ENCODE measurements around the gene XPO5. TPM values are rescaled to one million over a fixed set of nuclear protein-coding genes. Genes with fewer than 3 reads are reported as not detected.

The XPO5 gene
- total RNA-seq, 1 donor from 2014 or later: 35.0 TPM

- H3K27me3 Mint-ChIP-seq (ENCODE audit: unreplicated experiment): no peaks in the 10 kb centered on the region
- TF ChIP-seq CTCF (IDR thresholded peaks at IDR 0.05): no peak
- no peak for DNase-seq (ENCODE audit: extremely low spot score, unreplicated experiment)
- peak overlapping the region; percentile 42 for H3K27ac Mint-ChIP-seq (ENCODE audit: unreplicated experiment)
- no peaks in the 10 kb centered on the region for H3K9me3 Mint-ChIP-seq (ENCODE audit: unreplicated experiment)
- peaks cover 42% of the 10 kb centered on the region for H3K4me1 Mint-ChIP-seq (ENCODE audit: unreplicated experiment)
- no peak overlapping the region for H3K4me3 Mint-ChIP-seq (ENCODE audit: unreplicated experiment)
- peaks cover 2% of the 10 kb centered on the region for H3K36me3 Mint-ChIP-seq (ENCODE audit: unreplicated experiment)
Observed at GRCh38 chr6:43489277-43490072, 86.4 kb downstream of the XPO5 start.

- peaks cover 2% of the 10 kb centered on the region for H3K36me3 Mint-ChIP-seq (ENCODE audit: unreplicated experiment)
- H3K4me3 Mint-ChIP-seq (ENCODE audit: unreplicated experiment): no peak overlapping the region
- DNase-seq (ENCODE audit: extremely low spot score, unreplicated experiment): no peak
- no peak for TF ChIP-seq CTCF (IDR thresholded peaks at IDR 0.05)
- H3K27ac Mint-ChIP-seq (ENCODE audit: unreplicated experiment): peak overlapping the region; percentile 42
- peaks cover 42% of the 10 kb centered on the region for H3K4me1 Mint-ChIP-seq (ENCODE audit: unreplicated experiment)
- no peaks in the 10 kb centered on the region for H3K27me3 Mint-ChIP-seq (ENCODE audit: unreplicated experiment)
- no peaks in the 10 kb centered on the region for H3K9me3 Mint-ChIP-seq (ENCODE audit: unreplicated experiment)
Observed at GRCh38 chr6:43488667-43489276, 87.1 kb downstream of the XPO5 start.

GRCh38 chr6:43481591-43482236 lies 94.1 kb downstream of the XPO5 start:
- Mint-ChIP-seq H3K9me3 (ENCODE audit: unreplicated experiment) (no peaks in the 10 kb centered on the region), H3K27me3 (ENCODE audit: unreplicated experiment) (no peaks in the 10 kb centered on the region), H3K36me3 (ENCODE audit: unreplicated experiment) (no peaks in the 10 kb centered on the region), H3K27ac (ENCODE audit: unreplicated experiment) (no peak overlapping the region), H3K4me3 (ENCODE audit: unreplicated experiment) (no peak overlapping the region), H3K4me1 (ENCODE audit: unreplicated experiment) (peaks cover 34% of the 10 kb centered on the region)
- DNase-seq (ENCODE audit: extremely low spot score, unreplicated experiment): no peak
- no peak for TF ChIP-seq CTCF (IDR thresholded peaks at IDR 0.05)

- no peak for TF ChIP-seq CTCF (IDR thresholded peaks at IDR 0.05)
- H3K4me1 Mint-ChIP-seq (ENCODE audit: unreplicated experiment): peaks cover 35% of the 10 kb centered on the region
- H3K36me3 Mint-ChIP-seq (ENCODE audit: unreplicated experiment): no peaks in the 10 kb centered on the region
- no peak overlapping the region for H3K4me3 Mint-ChIP-seq (ENCODE audit: unreplicated experiment)
- no peak for DNase-seq (ENCODE audit: extremely low spot score, unreplicated experiment)
- no peaks in the 10 kb centered on the region for H3K9me3 Mint-ChIP-seq (ENCODE audit: unreplicated experiment)
- no peaks in the 10 kb centered on the region for H3K27me3 Mint-ChIP-seq (ENCODE audit: unreplicated experiment)
- no peak overlapping the region for H3K27ac Mint-ChIP-seq (ENCODE audit: unreplicated experiment)
Observed at GRCh38 chr6:43481075-43481474, 94.8 kb downstream of the XPO5 start.

- no peak for TF ChIP-seq CTCF (IDR thresholded peaks at IDR 0.05)
- Mint-ChIP-seq H3K36me3 (ENCODE audit: unreplicated experiment) (no peaks in the 10 kb centered on the region), H3K27ac (ENCODE audit: unreplicated experiment) (peak overlapping the region; percentile 96), H3K4me3 (ENCODE audit: unreplicated experiment) (peak overlapping the region; percentile 94), H3K9me3 (ENCODE audit: unreplicated experiment) (no peaks in the 10 kb centered on the region), H3K4me1 (ENCODE audit: unreplicated experiment) (peaks cover 35% of the 10 kb centered on the region), H3K27me3 (ENCODE audit: unreplicated experiment) (no peaks in the 10 kb centered on the region)
- DNase-seq (ENCODE audit: extremely low spot score, unreplicated experiment): no peak
Observed at GRCh38 chr6:43478008-43478372, 97.8 kb downstream of the XPO5 start.
